Neuronal stem cell (in vitro differentiated cells): Measurements from ENCODE around the gene CEP55.

Experiments used
- DNase-seq: peaks from one replicate; pipeline ENCODE4 v3.0.0-alpha.2; 2013; ENCODE audit warnings: low spot score
- H2AFZ ChIP-seq: one replicate; pipeline ENCODE4 v1.6.1; 2013; ENCODE audit warnings: mild to moderate bottlenecking, low read length, inconsistent platforms
- H2AK5ac ChIP-seq: 2 replicates; pipeline ENCODE4 v1.6.1; 2013; ENCODE audit warnings: low read depth, mild to moderate bottlenecking, inconsistent platforms, low read length, moderate library complexity, mixed read lengths
- H2BK120ac ChIP-seq: 2 replicates; pipeline ENCODE4 v1.6.1; 2013; ENCODE audit warnings: low read depth, mild to moderate bottlenecking, inconsistent platforms, low read length, moderate library complexity, mixed read lengths
- H2BK12ac ChIP-seq: one replicate; pipeline ENCODE4 v1.6.1; 2013; ENCODE audit warnings: low read length, inconsistent platforms
- H2BK15ac ChIP-seq: 2 replicates; pipeline ENCODE4 v1.6.1; 2013; ENCODE audit warnings: mild to moderate bottlenecking, low read length, inconsistent platforms, mixed read lengths
- H2BK5ac ChIP-seq: one replicate; pipeline ENCODE4 v1.6.1; 2013; ENCODE audit warnings: inconsistent platforms, mild to moderate bottlenecking, low read length, moderate library complexity
- H3K14ac ChIP-seq: one replicate; pipeline ENCODE4 v1.6.1; 2013; ENCODE audit warnings: low read length, inconsistent platforms
- H3K18ac ChIP-seq: 2 replicates; pipeline ENCODE4 v1.6.1; 2013; ENCODE audit warnings: low read length, inconsistent platforms
- H3K23ac ChIP-seq: 2 replicates; pipeline ENCODE4 v1.6.1; 2013; ENCODE audit warnings: low read depth, mild to moderate bottlenecking, mixed read lengths, low read length, inconsistent platforms; ENCODE audit not compliant: poor library complexity
- H3K27ac ChIP-seq: replicated peaks from 3 replicates; pipeline ENCODE4 v1.5.1; 2013; ENCODE audit warnings: low read length, inconsistent platforms
- H3K27me3 ChIP-seq, 3 experiments: 2 replicates each; pipeline ENCODE4 v1.6.1; 2013; ENCODE audit warnings: low read length in 3 of 3, mild to moderate bottlenecking in 2 of 3, inconsistent platforms in 1 of 3, low read depth in 1 of 3, mixed read lengths in 1 of 3, moderate library complexity in 1 of 3; ENCODE audit not compliant: control insufficient read depth in 3 of 3, insufficient read depth in 3 of 3
- H3K36me3 ChIP-seq, 2 donors: replicated peaks in 1 of 2; 2 replicates each; pipeline ENCODE4 v1.6.1; 2013; ENCODE audit warnings: low read length in 2 of 2; ENCODE audit not compliant: control insufficient read depth in 2 of 2, insufficient read depth in 2 of 2
- H3K4ac ChIP-seq: 2 replicates; pipeline ENCODE4 v1.6.1; 2013; ENCODE audit warnings: inconsistent platforms, mild to moderate bottlenecking, low read length, moderate library complexity
- H3K4me1 ChIP-seq, 2 donors: 1 replicate in 1 of 2; 2 replicates in 1 of 2; pipeline ENCODE4 v1.6.1; 2013; ENCODE audit warnings: low read length in 2 of 2, low read depth in 1 of 2; ENCODE audit not compliant: control insufficient read depth in 2 of 2, insufficient read depth in 1 of 2
- H3K4me2 ChIP-seq: one replicate; pipeline ENCODE4 v1.6.1; 2013; ENCODE audit warnings: mild to moderate bottlenecking, low read length, inconsistent platforms; ENCODE audit not compliant: insufficient read depth, poor library complexity, severe bottlenecking
- H3K4me3 ChIP-seq, 2 donors: 2 replicates each; pipeline ENCODE4 v1.5.1; 2013; ENCODE audit warnings: low read length in 2 of 2, mild to moderate bottlenecking in 2 of 2, inconsistent platforms in 1 of 2, moderate library complexity in 1 of 2
- H3K79me1 ChIP-seq: one replicate; pipeline ENCODE4 v1.6.1; 2013; ENCODE audit warnings: low read depth, mild to moderate bottlenecking, inconsistent platforms, low read length, moderate library complexity
- H3K9ac ChIP-seq: one replicate; pipeline ENCODE4 v1.6.1; 2013; ENCODE audit warnings: mild to moderate bottlenecking, low read depth, low read length, inconsistent platforms; ENCODE audit not compliant: poor library complexity
- H3K9me3 ChIP-seq, 2 donors: replicated peaks in 1 of 2; 2 replicates each; pipeline versions ENCODE3 to v1.6.1; 2013; ENCODE audit warnings: low read length in 2 of 2, mild to moderate bottlenecking in 2 of 2, inconsistent platforms in 1 of 2, low read depth in 1 of 2, mixed read lengths in 1 of 2, moderate library complexity in 1 of 2; ENCODE audit not compliant: control insufficient read depth in 2 of 2, insufficient read depth in 1 of 2
- H4K8ac ChIP-seq: one replicate; pipeline ENCODE4 v1.6.1; 2013; ENCODE audit warnings: low read depth, mild to moderate bottlenecking, inconsistent platforms, low read length, moderate library complexity
- H4K91ac ChIP-seq: one replicate; pipeline ENCODE4 v1.6.1; 2013; ENCODE audit warnings: low read length, low read depth, mild to moderate bottlenecking, inconsistent platforms; ENCODE audit not compliant: poor library complexity
- WGBS, 2 donors: extraction: QIAGEN DNeasy Blood & Tissue Kit; methylation state at CpG; one replicate each; pipeline ENCODE4 v1.1.7; 2013; ENCODE audit warnings: missing lambda C conversion rate in 2 of 2, mixed read lengths in 1 of 2; ENCODE audit not compliant: insufficient read length in 2 of 2, insufficient replicate concordance in 1 of 2; ENCODE audit errors: extremely low coverage in 2 of 2; 5-methylcytosine and 5-hydroxymethylcytosine counted together

The CEP55 gene

DNA sequence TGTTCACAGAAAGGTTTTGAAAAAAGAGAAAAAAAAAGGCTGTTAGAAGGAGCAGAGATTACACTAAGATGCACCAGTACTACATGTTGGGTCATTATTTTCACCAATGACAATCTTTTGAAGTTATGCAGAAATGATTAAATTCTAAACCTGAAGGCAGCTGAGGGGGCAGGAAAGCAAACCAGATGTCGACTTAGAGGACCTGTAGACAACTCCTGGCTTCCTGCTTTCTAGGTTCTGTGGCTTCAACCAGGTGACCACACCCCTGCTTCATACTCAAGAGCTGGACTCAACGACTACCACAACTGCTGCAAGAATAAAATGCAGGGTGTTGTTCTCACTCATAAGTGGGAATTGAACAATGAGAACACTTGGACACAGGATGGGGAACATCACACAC, 44.3 kb upstream of the CEP55 start:
- no peak overlapping the region for H3K18ac ChIP-seq
- H3K36me3 ChIP-seq: peaks cover 0 to 12% of the 10 kb centered on the region in 2 donors
- no peak overlapping the region for H4K8ac ChIP-seq
- H3K4me2 ChIP-seq: no peak overlapping the region
- H3K4ac ChIP-seq: no peak overlapping the region
- H3K14ac ChIP-seq: no peak overlapping the region
- no peak overlapping the region for H3K27ac ChIP-seq
- WGBS, 2 donors: no CpG with 5 or more reads among the region's 2 CpGs
- no peaks in the 10 kb centered on the region for H3K9me3 ChIP-seq
- no peak overlapping the region for H3K9ac ChIP-seq
- H3K79me1 ChIP-seq: no peaks in the 10 kb centered on the region
- H3K27me3 ChIP-seq: no peaks in the 10 kb centered on the region
- no peak overlapping the region for H3K4me3 ChIP-seq
- H2AK5ac ChIP-seq: peak overlapping the region; percentile 19
- no peak overlapping the region for H3K23ac ChIP-seq
- no peak overlapping the region for H2BK120ac ChIP-seq
- no peak overlapping the region for H2BK15ac ChIP-seq
- no peak overlapping the region for H2BK12ac ChIP-seq
- no peak for DNase-seq
- peaks cover 6 to 11% of the 10 kb centered on the region in 2 donors for H3K4me1 ChIP-seq
- no peak overlapping the region for H4K91ac ChIP-seq
- no peak overlapping the region for H2AFZ ChIP-seq
- H2BK5ac ChIP-seq: no peak overlapping the region

DNA sequence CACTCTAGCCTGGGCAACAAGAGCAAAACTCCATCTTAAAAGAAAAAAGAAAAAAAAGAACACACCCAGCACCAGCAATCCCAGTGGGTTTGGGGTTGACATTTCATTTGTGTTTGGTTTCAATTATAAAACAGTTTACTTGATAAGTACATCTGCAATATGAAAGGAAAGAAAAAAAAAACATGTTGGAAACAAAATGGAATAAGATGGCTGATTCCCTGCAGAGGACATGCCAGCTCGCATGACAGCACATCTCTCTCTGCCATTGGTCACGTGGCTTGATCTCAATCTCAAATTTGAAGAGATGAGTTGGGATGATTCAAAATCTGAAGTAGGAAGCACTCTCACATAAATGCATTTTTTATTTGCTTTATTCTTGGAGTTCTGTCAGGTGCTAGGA, 42.3 kb upstream of the CEP55 start:
- H3K14ac ChIP-seq: no peak overlapping the region
- no CpG with 5 or more reads among the region's 2 CpGs for WGBS, 2 donors

DNA sequence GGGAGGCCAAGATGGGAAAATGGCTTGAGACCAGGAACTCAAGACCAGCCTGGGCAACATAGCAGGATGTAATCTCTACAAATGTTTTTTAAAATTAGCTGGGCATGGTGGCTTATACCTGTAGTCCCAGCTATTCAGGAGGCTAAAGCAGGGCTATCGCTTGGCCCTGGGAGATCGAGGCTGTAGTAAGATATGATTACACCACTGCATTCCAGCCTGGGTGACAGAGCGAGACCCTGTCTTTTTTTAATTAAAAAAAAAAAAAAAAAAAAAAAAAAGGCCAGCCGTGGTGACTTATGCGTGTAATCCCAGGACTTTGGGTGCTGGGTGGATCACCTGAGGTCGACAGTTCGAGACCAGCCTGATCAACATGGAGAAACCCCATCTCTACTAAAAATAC, 41.7 kb upstream of the CEP55 start:
- no peak overlapping the region for H2BK5ac ChIP-seq
- no peak overlapping the region for H3K4ac ChIP-seq
- no peaks in the 10 kb centered on the region for H3K79me1 ChIP-seq
- H3K27me3 ChIP-seq: no peaks in the 10 kb centered on the region
- H3K23ac ChIP-seq: no peak overlapping the region
- H3K36me3 ChIP-seq: peaks cover 0 to 12% of the 10 kb centered on the region in 2 donors
- no peak overlapping the region for H2BK12ac ChIP-seq
- DNase-seq: no peak
- H2BK15ac ChIP-seq: no peak overlapping the region
- no peak overlapping the region for H4K8ac ChIP-seq
- peaks cover 16 to 18% of the 10 kb centered on the region in 2 donors for H3K4me1 ChIP-seq
- no peak overlapping the region for H3K18ac ChIP-seq
- H2AK5ac ChIP-seq: no peak overlapping the region
- H2BK120ac ChIP-seq: no peak overlapping the region
- H3K9ac ChIP-seq: no peak overlapping the region
- no peak overlapping the region for H3K27ac ChIP-seq
- H3K4me3 ChIP-seq: no peak overlapping the region
- H4K91ac ChIP-seq: no peak overlapping the region
- H3K14ac ChIP-seq: no peak overlapping the region
- no CpG with 5 or more reads among the region's 7 CpGs for WGBS, 2 donors
- H2AFZ ChIP-seq: no peak overlapping the region
- H3K4me2 ChIP-seq: no peak overlapping the region
- H3K9me3 ChIP-seq: no peaks in the 10 kb centered on the region

More for the DNA sequence above, 42.3 kb upstream of the CEP55 start:
- H3K4me2 ChIP-seq: no peak overlapping the region
- no peak overlapping the region for H3K9ac ChIP-seq
- H3K4ac ChIP-seq: no peak overlapping the region
- no peaks in the 10 kb centered on the region for H3K27me3 ChIP-seq
- peaks cover 0 to 12% of the 10 kb centered on the region in 2 donors for H3K36me3 ChIP-seq
- H3K27ac ChIP-seq: no peak overlapping the region
- no peak overlapping the region for H2AK5ac ChIP-seq
- no peaks in the 10 kb centered on the region for H3K79me1 ChIP-seq
- H3K9me3 ChIP-seq: no peaks in the 10 kb centered on the region
- peaks cover 12 to 16% of the 10 kb centered on the region in 2 donors for H3K4me1 ChIP-seq
- no peak overlapping the region for H2BK120ac ChIP-seq
- H2BK15ac ChIP-seq: no peak overlapping the region
- no peak overlapping the region for H2AFZ ChIP-seq
- H3K18ac ChIP-seq: no peak overlapping the region
- H3K23ac ChIP-seq: no peak overlapping the region
- H4K8ac ChIP-seq: no peak overlapping the region
- H2BK12ac ChIP-seq: no peak overlapping the region
- no peak overlapping the region for H4K91ac ChIP-seq
- no peak for DNase-seq
- H2BK5ac ChIP-seq: no peak overlapping the region
- no peak overlapping the region for H3K4me3 ChIP-seq

DNA sequence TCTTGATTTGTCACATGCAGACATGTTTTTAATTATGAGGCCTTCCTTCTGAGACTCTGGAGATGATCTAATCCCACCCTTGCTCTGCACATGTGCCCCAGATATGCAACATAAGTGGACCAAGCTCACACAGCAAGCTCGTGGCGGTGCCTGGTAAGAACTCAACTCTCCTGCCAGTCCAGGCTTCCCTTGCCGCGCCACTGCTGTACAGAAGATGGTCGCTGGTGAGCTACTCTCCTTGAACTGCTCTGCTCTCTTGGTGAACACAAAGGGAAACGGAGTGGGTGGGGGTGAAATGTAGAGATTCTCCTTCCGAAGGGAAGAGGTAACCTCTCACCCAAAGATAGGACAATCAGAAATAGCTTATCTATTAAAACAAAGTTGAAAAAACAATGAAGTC, 39.9 kb upstream of the CEP55 start:
- Histone ChIP-seq H3K4me1 (peaks cover 16 to 23% of the 10 kb centered on the region in 2 donors), H3K23ac (no peak overlapping the region), H4K91ac (no peak overlapping the region), H3K79me1 (no peaks in the 10 kb centered on the region), H2AK5ac (no peak overlapping the region), H4K8ac (no peak overlapping the region), H2BK120ac (no peak overlapping the region), H3K4me3 (no peak overlapping the region), H3K18ac (peak overlapping the region; percentile 16), H3K4me2 (no peak overlapping the region), H3K4ac (no peak overlapping the region), H2AFZ (no peak overlapping the region), H2BK15ac (peak overlapping the region; percentile 11), H3K27me3 (no peaks in the 10 kb centered on the region), H3K9ac (no peak overlapping the region), H2BK5ac (no peak overlapping the region), H3K9me3 (no peaks in the 10 kb centered on the region), H2BK12ac (no peak overlapping the region), H3K27ac (no peak overlapping the region), H3K14ac (no peak overlapping the region), H3K36me3 (peaks cover 0 to 4% of the 10 kb centered on the region in 2 donors)
- DNase-seq: no peak
- no CpG with 5 or more reads among the region's 7 CpGs for WGBS, 2 donors
